GM18502 (cell line): ENCODE results near the gene RPL29.

ENCODE experiments used
- ATAC-seq: cut with Tn5 transposase; IDR thresholded peaks from one replicate; pipeline ENCODE4 v1.9.1; 2021; ENCODE audit warnings: mild to moderate bottlenecking; ENCODE audit not compliant: unreplicated experiment, poor library complexity

RPL29 gene

DNA sequence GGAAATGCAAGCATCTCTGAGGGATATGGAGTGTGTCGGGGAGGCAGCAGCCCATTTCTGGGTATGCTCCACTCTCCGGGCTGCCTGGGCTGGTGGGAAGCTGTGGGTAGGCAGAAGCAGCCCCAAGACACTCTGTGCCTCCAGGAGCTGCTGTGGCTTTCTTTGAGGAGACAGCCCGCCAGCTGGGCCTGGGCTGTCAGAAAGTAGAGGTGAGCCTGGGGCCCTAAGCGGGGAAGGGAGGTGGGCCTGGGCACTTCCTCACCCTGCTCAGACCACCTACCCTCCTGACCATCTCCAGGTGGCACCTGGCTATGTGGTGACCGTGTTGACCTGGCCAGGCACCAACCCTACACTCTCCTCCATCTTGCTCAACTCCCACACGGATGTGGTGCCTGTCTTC, 10.6 kb downstream of the RPL29 start:
- ATAC-seq: no peak

DNA sequence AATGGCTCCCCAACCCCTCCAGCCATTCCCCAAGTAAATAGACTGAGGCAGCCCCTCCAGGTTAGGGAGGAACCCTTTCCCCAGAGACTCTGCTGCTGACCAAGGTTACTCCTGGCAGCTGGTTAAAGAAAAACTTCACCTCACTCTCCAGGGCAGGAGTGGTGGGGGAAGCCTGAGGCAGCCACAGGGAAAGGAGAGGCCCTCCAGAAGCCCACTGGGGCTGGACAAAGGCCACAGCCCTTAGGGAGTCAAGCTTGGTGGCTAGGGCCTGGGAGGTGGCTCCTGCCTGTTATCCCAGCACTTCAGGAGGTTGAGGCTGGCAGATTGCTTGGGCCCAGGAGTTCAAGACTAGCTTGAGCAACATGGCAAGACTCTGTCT, 11.4 kb downstream of the RPL29 start:
- ATAC-seq: no peak

DNA sequence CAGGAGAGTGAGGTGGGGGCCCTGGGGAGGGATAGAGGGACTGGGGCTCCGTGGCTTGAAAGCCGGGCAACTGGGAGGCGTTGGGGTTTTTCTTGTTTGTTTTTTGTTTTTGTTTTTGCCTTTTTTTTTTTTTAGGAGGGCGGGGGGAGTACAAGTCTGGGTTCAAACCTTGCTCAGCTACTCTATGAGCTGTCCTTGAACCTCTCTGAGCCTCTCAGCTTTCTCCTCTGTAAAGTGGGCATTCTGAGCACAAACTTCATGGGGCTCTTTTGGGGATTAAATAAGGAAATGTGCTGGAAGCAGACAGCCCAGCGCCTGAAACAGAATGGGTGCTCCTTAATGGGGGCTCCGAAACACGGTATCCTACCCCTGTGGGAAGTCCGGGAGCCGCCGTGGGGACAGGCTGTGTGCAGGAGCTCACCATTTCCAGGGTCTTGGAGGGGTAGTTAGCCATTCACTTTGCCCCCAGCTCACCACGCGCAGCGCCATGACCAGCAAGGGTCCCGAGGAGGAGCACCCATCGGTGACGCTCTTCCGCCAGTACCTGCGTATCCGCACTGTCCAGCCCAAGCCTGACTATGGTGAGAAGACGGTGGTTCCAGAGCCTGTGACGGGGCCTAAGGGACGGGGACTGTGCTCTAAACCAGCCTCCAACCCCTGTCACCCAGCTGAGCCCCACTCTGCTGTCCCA, 12.0 kb downstream of the RPL29 start:
- no peak for ATAC-seq

DNA sequence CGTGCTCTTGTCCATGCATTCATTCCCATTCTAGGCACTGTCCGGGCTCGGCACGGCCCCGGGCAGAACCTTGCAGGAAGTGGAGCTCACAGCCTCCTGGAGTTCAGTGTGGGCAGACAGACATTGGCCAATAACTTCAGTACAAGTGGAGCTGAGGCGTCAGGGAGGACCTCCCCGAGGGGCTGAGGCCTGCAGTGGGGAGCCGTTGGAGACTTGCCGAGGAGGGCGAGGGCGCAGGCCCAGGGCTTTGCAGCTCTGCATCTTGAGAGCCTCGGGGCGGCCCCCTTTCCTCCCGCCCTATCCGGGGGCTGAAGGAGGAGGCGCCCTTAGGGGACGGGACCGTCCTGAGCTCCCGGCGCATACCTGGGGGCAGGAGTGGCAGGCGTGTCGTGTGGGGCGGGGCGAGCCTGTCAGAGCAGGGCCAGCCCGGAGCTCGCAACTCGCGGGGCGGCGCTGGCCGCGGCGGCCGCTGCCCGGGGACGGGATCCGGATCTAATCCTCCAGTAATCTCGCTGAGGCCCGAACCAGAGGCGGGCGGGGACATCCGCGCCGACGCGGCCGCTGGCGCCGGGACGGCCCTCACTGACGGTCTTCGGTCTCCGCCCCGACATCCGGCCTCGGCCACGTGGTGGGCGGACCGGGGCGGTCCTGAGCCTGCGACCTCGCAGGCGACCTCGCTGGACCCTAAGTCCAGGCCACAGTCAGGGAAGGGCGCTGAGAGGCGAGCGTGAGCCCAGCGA, 12.7 kb downstream of the RPL29 start, which contains the start of gene ACY1:
Gene ACY1, plus strand, starts transcription at position 698 of the 740 bp plus-strand sequence. CDS start 530 bp downstream, outside the sequence.
- ATAC-seq: peak; percentile 74

DNA sequence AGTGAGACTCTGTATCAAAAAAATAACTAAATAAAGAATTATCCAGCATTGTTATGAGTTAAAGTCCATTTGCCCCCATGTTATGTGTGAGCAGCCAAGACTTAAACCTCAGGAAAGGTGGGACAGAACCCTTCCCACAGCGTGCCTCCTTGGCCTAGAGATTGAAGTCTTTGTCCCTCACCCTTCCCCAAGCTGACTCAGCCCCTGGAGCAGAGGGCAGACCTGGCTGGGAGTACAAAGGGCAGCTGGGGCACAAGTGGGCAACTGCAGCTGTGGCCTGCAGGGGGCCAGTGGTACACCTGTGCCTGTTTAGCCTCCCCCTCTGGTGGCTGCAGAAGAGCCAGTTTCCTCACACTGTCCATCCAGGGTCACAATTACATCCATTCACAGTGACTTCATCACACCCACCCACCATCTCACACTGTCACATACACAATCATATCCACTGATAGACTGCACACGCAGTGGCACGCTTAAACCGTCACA, 13.3 kb downstream of the RPL29 start:
- peak; percentile 52 for ATAC-seq

DNA sequence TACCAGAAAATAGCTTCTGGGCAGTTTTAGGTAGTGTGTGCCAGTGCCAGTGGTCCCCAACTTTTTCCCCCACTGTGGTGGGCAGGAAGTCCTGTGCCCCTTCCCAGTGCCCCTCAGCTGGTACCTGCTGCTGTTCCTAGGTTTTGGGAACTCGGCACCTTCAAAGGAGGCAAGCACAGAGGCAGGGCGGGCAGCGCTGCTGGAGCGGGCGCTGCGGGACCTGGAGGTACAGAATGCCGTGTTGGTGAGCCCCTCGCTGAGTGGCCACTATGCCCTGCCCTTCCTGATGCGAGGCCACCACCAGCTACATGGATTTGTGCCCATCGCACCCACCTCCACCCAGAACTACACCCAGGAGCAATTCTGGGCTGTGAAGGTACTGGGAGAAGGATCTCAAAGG, 15.4 kb downstream of the RPL29 start:
- no peak for ATAC-seq

DNA sequence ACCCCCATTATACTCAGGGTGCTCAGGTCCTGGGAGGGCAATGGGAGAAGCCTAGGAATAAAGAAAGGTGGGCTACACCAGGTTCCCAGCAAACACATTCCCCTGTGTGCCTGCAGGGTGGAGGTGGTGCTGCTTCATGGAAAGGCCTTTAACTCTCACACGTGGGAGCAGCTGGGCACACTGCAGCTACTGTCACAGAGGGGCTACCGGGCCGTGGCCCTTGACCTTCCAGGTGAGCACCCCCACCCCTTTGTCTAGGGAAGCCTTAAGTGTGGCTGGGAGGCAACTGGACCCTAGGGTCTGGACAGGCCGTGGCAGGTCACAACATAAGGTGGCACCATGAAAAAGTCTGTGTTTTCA, 17.6 kb downstream of the RPL29 start:
- no peak for ATAC-seq

DNA sequence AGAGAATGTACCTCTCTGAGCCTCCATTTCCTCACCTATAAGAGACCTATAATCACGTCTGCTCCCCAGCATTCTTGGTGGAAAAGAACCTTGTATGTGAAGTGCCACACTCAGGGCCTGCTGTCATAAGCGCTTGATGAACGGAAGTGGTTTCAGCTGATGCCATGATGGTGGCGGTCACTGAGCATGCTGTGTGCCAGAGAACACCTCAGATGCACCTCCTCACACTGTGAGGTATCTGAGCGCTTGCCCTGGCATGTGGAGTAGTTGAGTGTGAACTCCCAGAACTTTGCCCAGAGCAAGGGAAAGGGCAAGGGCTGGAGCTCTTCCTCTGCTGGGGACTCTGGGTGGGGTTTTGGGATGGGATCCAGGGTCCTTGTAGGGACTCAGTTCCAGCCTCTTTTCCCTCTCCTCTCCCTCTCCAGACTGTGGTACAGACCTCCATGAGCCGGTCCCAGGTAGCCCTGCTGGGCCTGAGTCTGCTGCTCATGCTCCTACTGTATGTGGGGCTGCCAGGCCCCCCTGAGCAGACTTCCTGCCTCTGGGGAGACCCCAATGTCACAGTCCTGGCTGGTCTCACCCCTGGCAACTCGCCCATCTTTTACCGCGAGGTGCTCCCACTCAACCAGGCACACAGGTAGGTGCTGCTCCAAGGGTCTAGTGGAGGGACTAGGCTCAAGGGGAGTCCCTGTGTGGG, 18.1 kb downstream of the RPL29 start:
- ATAC-seq: no peak

DNA sequence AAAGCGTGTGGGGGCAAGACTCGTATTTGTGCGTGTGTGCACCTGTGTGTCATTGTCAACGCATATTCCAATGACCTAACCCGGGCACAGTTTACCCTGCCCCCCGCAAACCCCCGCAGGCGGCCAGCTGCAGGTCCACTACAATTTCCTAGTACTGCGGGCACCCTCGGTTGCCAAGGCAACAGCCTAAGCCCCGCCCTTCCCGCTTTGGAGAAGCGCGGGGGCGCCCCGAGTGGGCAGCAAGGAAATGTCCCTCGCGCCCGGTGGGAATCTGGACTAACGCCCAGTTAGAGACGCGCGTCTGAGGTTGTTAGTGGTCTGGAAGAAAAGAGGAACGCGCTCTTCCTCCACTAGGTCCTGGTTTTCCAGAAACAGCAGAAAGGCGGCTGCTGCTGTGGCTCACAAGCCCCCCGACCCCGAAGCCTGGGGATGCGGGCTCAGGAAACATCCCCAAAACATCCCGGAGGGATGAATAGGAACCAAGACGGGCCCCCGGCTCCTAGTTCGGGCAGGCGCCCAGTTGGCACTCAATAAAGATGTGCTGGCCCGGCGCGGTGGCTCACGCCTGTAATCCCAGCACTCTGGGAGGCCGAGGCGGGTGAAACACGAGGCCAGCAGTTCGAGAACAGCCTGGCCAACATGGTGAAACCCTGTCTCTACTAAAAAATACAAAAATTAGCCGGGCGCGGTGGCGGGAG, 19.7 kb downstream of the RPL29 start:
- no peak for ATAC-seq

DNA sequence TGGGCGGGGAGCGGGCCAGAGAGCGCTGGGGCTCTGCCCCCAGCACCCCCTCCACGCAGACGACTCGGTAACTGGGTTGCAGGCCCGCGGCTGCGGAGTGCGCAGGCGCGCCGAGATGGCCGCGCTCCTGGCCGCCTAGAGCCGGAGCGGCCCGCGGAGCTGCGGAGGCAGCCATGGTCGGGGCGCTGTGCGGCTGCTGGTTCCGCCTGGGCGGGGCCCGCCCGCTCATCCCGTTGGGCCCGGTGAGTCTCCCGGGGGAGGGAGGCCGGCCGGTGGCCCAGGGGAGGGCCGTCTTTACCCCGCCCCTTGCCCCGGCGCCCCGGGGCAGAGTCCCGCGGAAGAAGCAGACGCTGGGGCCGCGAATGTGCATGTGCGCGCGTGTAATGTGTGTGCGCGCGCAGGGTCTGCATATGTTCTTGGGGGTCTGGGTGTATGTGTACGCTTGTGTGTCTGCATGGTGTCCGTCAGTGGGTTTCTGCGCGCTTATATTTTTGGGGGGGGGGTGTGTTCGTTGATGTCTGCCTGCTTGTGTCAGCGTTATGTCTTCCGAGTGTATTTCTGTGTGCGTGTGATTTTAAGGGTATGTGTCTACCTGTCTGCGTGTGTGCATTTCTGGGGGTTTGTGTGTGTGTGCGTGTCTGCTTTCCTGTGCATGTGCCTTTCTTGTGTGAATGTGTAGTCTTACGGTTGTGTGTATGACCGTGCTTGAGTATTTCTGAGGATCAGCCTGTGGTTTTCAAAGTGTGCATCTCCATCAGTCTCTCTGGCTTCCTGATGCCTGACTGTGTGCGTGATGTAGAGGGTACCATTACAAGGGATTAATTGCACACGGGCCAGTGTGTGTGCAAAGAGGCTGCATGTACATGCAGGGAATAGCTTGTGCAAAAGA, 20.5 kb downstream of the RPL29 start, which contains the start of gene ABHD14A:
Gene ABHD14A, plus strand, starts transcription at position 102 of the 889 bp plus-strand sequence. Its CDS starts 72 bp downstream, at position 174.
- peak; percentile 60 for ATAC-seq

DNA sequence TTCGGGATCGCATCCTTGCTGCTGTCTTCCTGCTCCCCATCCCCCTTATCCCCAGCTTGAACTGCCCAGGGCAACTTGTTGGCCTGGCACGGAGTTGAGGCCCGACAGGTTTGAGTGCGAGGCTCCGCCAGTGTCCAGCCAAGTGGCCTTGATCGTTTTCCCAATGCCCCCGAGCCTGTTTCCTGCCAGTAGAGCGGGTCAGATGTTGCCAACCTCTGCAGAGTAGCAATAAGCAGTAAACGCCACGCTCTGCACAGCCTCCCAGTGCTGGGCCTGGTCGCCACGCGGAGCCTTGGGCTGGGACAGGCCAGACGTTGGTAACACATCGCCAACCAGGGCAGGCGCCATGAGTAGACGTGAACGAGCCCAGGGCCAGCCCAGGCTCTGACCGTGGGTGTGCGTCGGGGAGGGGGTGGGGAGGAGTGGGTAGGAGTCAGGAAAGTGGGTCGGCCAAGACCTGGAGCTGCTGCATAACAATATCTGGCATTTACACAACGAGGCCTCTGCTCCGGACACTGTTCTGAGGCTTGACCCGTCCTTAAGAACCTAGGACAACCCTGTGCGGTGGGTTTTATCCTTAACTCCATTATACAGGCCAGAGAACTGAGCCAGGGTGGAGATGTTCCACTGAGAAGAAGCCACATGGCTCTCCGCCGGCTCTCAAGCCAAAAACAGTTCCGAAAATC, 21.3 kb downstream of the RPL29 start:
- ATAC-seq: peak; percentile 7

DNA sequence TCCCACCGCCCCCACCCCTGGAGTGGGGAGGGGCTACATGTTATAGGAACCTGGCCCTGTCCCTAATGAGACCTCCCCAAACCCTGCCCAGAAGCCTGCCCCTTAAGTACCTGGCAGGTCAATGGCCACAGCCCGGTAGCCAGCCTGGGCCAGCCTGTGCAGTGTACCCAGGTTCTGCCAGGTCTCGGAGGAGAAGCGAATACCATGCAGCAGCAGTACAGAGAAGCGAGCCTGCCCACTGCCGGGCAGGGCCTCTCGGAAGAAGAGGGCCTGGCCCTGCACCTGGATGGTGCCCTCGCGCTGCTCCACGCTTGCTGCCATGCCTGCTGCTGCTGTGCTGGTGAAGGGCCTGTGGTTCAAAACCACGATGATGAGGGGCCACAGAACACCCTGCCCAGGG, 24.3 kb downstream of the RPL29 start:
- ATAC-seq: no peak

DNA sequence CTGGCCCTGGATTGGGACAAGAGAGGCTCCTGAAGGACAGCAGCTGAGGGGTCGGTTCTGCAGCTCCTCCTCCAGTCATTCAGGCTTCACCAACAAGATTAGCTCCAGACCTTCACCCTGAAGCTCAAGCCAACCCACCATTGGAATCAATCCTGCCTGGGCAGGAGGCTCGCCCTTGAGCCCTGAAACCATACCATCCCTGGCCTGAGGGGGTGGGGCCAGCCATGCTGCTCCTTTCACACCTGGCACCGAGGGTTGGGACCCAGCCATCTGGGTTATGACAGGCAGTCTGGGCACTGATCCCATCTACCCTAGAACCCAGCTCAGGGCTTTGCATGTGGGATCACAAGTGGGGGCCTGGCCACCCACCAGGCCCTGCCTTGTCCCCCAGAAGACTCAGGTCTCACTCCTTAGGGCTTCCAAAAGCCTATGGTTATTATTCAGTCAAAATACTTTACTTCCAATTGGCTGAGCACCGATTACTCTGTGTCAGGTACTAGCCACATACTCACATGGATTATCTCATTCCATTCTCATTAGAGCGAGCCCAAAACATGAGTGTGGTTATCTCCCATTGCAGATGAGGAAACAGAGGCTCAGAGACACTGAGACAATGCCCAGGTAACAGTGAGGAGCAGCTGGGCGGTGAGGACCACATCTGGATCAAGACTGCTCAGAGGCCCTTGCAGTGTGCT, 24.9 kb downstream of the RPL29 start:
- no peak for ATAC-seq

DNA sequence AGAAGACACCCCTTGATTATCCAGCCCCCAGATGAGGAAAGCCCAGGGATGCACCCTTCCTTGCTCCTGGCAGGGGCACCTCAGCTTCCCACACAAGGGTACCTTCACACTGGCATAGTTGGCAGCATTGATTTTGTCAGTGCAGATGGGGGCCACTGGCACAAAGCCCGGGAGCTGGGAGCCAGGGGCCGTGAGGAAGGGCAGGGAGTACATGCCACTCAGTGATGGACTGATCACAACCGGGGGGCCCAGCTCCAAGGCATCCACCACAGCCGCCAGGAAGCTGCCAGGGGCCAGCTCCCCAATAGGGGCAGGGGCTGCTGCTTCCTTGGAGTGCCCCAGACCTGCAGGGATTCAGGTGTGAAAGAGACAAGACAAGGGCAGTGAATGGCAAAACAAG, 25.9 kb downstream of the RPL29 start:
- ATAC-seq: no peak

DNA sequence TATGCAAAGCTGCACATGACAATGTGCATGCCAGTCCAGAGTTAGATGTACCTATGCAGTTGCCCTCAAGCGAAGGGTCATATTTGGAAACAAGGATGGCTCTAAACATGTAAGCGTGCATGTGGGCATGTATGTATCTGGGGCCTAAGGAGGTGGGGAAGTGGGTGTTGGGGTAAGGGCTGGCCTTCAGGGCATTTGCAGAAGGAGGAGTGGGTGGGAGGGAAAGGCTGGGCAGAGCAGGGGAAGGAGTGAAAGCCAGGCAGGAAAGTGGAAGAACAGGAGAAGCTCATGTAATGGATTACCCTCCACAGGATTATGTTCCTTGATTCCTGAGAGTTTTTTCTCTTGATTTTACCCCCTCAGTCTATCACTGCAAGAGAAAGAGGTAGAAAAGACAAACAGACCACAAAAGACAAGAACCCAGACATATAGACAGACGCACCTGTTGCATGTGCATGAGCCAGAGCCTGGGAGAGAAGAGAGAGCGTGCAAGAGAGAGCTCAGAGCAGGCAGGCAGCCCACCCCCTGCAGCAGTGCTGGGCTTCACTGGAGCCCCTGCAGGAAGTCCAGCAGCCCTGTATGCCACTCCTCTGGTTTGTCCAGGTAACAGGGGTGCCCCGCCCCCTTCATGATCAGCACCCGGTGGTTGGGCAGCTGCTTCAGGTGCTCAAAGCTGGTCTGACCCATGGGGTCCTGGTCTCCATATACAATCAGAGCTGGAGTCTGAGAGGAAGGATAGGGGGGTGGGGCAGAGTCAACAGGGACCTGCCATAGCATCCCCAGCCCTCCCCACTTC, 26.6 kb downstream of the RPL29 start:
- no peak for ATAC-seq

DNA sequence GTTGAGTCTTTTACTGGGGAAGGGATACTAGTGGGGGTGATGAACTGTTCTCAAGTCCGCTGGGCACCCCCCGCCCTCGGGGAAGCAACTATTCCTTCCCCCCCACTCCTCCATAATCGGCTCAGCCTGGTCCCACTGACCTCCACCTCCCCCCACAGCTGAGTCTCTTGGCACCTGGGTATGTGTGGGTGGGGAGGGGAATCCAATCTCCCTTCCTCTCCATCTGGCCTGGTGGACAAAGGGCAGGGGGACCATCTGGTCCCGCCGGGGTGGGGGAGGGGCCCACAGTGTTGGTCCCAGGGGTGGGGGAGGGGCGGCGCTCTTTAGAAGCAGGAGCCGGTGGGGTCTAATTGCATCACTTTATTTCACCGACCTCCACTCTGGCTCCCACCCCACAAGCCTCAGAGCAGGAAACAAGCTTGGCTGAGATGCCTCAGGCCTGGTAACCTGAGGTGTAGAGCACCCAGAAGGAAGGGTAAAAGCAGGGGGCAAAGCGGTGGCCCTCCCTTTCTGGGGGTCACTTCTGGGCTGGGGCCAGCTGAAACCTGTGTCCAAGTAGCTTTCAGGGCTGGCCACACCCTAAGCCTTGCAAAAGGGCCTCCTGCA, 27.4 kb downstream of the RPL29 start:
- no peak for ATAC-seq
